RCC 7860 (cell line): ENCODE results near the gene REEP1.

Source experiments
- DNase-seq: peaks from one replicate; pipeline ENCODE4 v3.0.0-alpha.2; 2015; ENCODE audit warnings: low spot score
- FAIRE-seq: peaks from 2 replicates; lab custom pipeline; 2012; peaks lifted over from hg19 to GRCh38; lab: Jason Lieb, UNC

Gene REEP1

DNA sequence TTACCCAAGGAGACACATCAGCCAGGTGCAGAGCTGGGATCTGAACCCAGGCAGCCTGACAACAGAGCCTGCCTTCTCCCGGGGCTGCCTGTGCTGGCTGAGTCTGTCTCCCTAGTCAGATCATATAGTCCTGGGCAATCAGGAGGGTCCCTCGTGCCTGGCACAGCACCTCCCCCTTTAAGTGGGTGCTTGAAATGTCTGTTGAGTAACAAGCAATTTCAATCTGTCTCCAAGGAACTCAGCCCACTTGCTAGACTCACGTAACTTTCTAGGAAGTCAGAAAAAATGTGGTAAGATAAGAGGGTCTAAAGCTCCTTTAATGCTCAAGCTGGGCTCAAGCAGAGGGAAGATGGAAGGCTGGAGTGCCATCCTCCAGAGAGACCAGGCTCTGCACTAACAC lies 51.9 kb downstream of the REEP1 start:
- FAIRE-seq (no peak), DNase-seq (no peak)

- FAIRE-seq (no peak), DNase-seq (no peak)
These were observed 52.4 kb downstream of the REEP1 start for GRCh38 chr2:86284987-86285386.

- DNase-seq (no peak), FAIRE-seq (no peak)
These were observed 53.0 kb downstream of the REEP1 start for GRCh38 chr2:86284401-86284841.

GRCh38 chr2:86283411-86284030 lies 53.9 kb downstream of the REEP1 start:
- no peak for FAIRE-seq
- DNase-seq, result no peak

DNA sequence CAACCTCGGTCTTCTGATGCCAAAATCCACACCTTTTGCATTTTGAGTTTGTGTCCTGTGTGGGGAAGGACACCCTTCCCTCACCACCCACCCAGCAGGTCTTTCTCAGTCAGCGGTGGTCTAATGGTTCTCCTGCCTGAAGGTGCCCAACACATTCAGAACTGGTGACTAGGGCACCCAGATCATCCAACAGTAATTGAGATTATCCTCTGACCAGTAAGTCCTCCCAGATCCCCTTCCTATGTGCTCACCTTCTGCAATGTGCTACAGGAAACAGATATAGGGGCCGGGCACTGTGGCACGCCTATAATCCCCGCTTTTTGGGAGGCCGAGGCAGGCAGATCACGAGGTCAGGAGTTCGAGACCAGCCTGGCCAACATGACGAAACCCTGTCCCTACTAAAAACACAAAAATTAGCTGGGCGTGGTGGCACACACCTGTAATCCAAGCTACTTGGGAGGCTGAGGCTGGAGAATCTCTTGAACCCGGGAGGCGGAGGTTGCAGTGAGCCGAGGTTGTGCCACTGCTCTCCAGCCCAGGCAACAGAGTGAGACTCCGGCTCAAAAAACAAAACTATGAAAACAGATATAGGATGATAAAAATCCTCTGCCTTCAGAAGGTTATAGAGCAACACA lies 56.2 kb downstream of the REEP1 start:
- no peak for FAIRE-seq
- no peak for DNase-seq

DNA sequence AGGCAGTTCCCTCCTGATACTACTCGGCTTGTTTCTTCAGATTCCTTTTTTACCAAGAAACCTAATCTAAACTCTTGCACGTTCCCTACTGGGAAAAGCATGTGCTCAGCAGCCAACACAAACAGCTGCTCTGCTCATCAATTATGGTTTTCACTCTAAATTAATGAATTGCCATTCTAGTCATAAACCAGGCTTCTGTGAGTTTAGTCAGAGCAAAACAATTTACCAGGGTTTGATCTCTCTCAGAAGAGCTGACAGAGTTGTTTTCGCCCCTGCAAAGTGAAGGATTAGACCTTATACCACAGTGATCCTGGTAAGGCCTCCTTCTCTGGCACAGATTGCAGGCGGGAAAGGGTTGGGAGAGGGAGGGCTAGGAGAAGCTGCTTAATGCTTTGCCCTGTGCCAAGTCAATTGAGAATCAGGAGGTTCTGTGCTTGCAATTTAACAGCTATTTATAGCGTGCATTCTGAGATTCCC lies 57.2 kb downstream of the REEP1 start:
- FAIRE-seq (no peak), DNase-seq (no peak)

- FAIRE-seq (no peak), DNase-seq (no peak)
These were observed 61.5 kb downstream of the REEP1 start for GRCh38 chr2:86275962-86276361.

- FAIRE-seq (no peak), DNase-seq (no peak)
These were observed 62.0 kb downstream of the REEP1 start for GRCh38 chr2:86275384-86275799.

GRCh38 chr2:86274918-86275275 lies 62.5 kb downstream of the REEP1 start:
- FAIRE-seq, result peak; percentile 67
- DNase-seq, result peak; percentile 78

DNA sequence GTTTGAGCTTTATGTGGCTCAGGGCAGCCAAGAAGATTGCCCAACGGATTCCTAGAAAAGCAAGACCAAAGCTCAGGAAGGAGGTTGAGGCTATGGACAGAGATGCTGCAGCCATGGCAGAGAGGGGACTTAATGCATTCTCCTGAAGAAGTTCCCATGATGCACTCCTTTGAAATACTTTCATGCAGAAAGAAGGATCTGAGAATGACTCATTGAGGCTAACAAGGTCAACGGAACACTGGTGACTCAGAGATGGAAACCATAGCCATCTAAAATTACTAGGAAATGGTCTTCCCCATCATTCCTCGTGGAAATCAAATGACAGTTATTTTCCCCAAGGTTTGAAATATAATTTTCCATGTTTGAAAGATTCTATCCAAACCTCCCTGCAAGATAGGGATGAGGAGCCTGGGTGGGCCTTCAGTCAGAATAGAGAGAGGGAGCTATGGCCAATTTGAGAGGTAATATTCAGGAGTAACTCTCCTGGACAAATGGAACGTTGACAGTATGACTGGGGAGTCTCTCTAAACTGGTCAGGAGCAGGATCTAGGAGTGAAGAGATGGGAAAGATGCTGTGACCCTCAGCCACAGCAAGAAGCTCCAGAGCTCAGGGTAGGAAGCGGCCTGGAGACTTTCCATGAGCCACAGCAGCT lies 63.0 kb downstream of the REEP1 start:
- FAIRE-seq (peak; percentile 94), DNase-seq (peak; percentile 82)

GRCh38 chr2:86272111-86272510 lies 65.3 kb downstream of the REEP1 start:
- FAIRE-seq, result no peak
- DNase-seq, result no peak

- FAIRE-seq (no peak), DNase-seq (no peak)
These were observed 66.2 kb downstream of the REEP1 start for GRCh38 chr2:86271248-86271647.

- no peak for FAIRE-seq
- no peak for DNase-seq
These were observed 73.5 kb downstream of the REEP1 start for GRCh38 chr2:86263956-86264355.

DNA sequence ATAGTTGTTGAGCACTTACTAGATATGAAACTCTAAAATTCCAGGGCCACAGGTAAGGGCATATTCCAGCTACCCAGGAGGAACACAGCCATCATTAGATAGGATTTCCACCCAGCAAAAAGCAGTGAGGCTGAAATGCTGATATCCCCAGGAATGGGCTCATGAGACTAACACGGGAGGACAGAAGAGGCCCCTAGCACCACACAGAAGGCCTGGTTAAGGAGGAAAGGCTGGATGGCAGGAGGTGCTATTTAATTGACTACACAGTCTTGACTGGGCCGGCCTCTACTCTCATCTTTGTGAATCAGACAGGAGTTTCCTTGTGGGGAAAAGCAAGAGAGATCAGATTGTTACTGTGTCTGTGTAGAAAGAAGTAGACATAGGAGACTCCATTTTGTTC lies 76.4 kb downstream of the REEP1 start:
- no peak for FAIRE-seq
- no peak for DNase-seq

DNA sequence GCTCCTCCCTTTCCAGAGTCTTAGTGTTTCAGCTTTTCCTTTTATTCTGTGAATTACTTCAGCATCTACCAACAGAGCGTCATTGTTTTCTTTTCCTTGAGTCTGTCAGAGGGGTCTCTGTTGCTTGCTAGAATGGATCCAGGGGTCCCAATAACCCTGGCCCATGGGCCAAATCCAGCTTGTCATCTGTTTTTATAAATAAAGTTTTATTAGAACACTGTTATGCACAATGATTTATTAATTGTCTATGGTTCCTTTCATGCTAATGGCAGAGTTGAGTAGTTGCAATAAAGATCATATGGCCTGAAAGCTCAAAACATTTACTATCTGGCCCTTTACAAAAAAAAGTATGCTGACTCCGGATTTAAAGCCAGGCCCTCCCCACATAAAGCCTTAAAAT lies 79.3 kb downstream of the REEP1 start:
- FAIRE-seq (no peak), DNase-seq (no peak)

GRCh38 chr2:86256982-86257381 lies 80.4 kb downstream of the REEP1 start:
- FAIRE-seq, result no peak

GRCh38 chr2:86256300-86256699 lies 81.1 kb downstream of the REEP1 start:
- no peak for DNase-seq
- FAIRE-seq, result no peak

More at GRCh38 chr2:86256982-86257381, 80.4 kb downstream of the REEP1 start:
- no peak for DNase-seq

DNA sequence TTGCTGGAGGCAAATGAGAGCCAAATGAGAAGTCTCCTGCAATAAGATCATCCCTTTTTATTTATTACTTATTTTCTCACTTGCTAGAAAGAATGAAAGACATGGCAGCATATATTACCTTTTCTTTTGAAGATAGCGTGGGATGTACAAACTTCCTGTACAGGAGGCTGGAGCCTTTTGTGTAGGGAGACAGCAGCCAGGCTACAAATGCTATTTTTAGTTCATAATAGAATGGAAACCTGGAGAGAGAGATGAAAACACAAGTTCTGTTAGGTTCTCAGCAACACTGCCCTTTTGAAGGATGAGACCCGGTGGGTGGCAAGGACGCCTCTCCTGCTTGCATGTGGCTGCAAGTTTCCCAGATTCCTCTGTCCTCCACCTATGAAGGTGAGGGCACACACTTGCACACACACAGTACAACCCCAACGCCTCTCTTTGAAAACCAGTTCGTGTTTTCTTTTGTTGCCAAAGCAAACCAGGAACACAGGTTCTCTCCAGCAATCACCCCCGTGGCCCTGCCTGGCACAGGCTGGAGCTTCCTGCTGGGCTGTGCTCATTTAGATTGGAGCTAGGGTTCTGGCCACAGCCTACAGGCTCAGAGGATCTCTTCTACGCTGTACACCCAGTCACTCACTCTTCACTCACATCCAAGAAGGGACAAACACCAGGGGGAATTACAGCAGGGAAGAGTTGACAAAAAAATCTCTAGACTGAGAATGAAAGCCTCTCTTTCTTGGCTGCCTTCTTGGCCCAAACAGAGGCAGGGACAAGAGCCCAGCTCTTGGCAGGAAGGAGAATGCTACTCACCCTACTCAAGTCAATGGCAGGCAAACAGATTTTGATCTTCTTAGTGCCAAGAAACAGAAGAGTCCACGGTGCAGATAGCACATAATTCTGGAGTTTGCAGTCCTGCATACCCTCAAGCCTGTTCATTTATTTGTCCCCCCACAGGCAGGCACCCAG lies 82.6 kb downstream of the REEP1 start:
- DNase-seq (no peak), FAIRE-seq (no peak)

GRCh38 chr2:86253424-86253823 lies 84.0 kb downstream of the REEP1 start:
- DNase-seq (no peak), FAIRE-seq (no peak)

GRCh38 chr2:86251840-86252266 lies 85.6 kb downstream of the REEP1 start:
- FAIRE-seq, result no peak
- no peak for DNase-seq
